ENCODE measurements around the gene RFTN2.
"Not testable (repeated sequence)": the region's sequence is repeated elsewhere in the genome, so short reads cannot be mapped to it uniquely, and the experiment has no call there.

Gene RFTN2

DNA sequence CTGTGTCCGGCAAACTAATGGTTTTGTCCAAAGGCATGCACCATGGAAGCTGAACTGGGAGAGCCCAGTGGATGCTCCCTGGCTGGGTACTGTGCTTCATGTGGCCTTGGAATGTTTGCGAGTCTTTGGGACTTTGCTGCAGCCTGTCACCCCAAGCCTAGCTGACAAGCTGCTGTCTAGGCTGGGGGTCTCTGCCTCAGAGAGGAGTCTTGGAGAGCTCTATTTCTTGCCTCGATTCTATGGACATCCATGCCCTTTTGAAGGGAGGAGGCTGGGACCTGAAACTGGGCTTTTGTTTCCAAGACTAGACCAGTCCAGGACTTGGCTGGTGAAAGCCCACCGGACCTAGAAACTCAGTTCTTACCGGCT, 31.4 kb upstream of the RFTN2 start:
- H3K9me3 ChIP-seq (ENCODE audit: low read depth, low read length), result no peaks in the 10 kb centered on the region
- DNase-seq (ENCODE audit: low read depth, low spot score), result no peak
- no peak overlapping the region for H3K27ac ChIP-seq
- TF ChIP-seq FOXP2 (optimal IDR thresholded peaks at IDR 0.05; ENCODE audit: control extremely low read depth, extremely low read length, insufficient read depth) (no peak), POLR2AphosphoS5 (IDR thresholded peaks at IDR 0.05; ENCODE audit: borderline replicate concordance, low read depth, low read length) (no peak), EZH2 (IDR thresholded peaks at IDR 0.05) (no peak)
- peaks cover 12% of the 10 kb centered on the region; the same call in 1 of the 2 replicates for H3K36me3 ChIP-seq (ENCODE audit: insufficient read depth, low read length)
- H3K4me3 ChIP-seq, result peak overlapping the region; percentile 93
- H3K9ac ChIP-seq (ENCODE audit: insufficient read length), result peak overlapping the region; percentile 58

GRCh38 chr2:197705912-197706838, 30.8 kb upstream of the RFTN2 start:
- Histone ChIP-seq H3K4me3 (peak overlapping the region; percentile 93), H3K36me3 (ENCODE audit: insufficient read depth, low read length) (peaks cover 7% of the 10 kb centered on the region; the same call in 1 of the 2 replicates), H3K9me3 (ENCODE audit: low read depth, low read length) (no peaks in the 10 kb centered on the region), H3K27ac (no peak overlapping the region), H3K9ac (ENCODE audit: insufficient read length) (peak overlapping the region; percentile 58)
- TF ChIP-seq POLR2AphosphoS5 (IDR thresholded peaks at IDR 0.05; ENCODE audit: borderline replicate concordance, low read depth, low read length) (no peak), FOXP2 (optimal IDR thresholded peaks at IDR 0.05; ENCODE audit: control extremely low read depth, extremely low read length, insufficient read depth) (no peak), EZH2 (IDR thresholded peaks at IDR 0.05) (no peak)
- no peak for DNase-seq (ENCODE audit: low read depth, low spot score)

DNA sequence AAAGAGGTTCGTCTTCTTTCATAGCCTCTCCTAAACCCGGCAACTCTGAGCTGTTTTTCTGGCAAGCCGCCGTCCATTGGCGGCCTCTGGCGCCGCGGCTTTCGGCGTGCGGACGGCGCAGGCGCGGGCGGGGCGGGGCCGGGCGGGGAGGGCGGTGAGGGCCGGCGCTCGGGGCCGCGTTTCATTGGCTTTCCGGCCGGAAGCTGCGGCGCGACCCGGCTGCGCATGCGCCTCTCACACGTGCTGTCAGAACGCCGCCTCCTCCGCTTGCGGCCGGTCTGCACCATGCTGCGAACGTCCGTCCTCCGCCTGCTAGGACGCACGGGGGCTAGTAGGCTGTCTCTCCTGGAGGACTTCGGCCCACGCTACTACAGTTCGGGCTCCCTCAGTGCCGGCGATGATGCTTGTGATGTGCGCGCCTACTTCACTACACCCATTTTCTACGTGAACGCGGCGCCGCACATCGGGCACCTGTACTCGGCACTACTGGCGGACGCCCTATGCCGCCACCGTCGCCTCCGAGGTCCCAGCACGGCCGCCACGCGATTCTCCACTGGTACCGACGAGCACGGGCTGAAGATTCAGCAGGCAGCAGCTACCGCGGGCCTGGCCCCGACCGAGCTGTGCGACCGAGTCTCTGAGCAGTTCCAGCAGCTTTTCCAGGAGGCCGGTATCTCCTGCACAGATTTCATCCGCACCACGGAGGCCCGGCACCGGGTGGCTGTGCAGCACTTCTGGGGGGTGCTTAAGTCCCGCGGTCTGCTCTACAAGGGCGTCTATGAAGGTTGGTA, 29.9 kb upstream of the RFTN2 start, which contains the start of gene MARS2:
Gene MARS2, plus strand, starts transcription at position 249 of the 791 bp plus-strand sequence. Its CDS starts 37 bp downstream, at position 286.
- peak within 1 kb of the TSS; percentile 95 for H3K9ac ChIP-seq (ENCODE audit: insufficient read length)
- peak; percentile 24 for DNase-seq (ENCODE audit: low read depth, low spot score)
- H3K9me3 ChIP-seq (ENCODE audit: low read depth, low read length), result no peaks in the 10 kb centered on the region
- 0 out of 2 replicates have a peak, but pooled peaks cover 6% of the 10 kb centered on the region for H3K36me3 ChIP-seq (ENCODE audit: insufficient read depth, low read length)
- no peak for TF ChIP-seq FOXP2 (optimal IDR thresholded peaks at IDR 0.05; ENCODE audit: control extremely low read depth, extremely low read length, insufficient read depth)
- peak; percentile 96 for TF ChIP-seq POLR2AphosphoS5 (IDR thresholded peaks at IDR 0.05; ENCODE audit: borderline replicate concordance, low read depth, low read length)
- no peak for TF ChIP-seq EZH2 (IDR thresholded peaks at IDR 0.05)
- H3K4me3 ChIP-seq, result peak within 1 kb of the TSS; percentile 93
- H3K27ac ChIP-seq, result peak within 1 kb of the TSS; percentile 91

- peak; percentile 28 for DNase-seq (ENCODE audit: low read depth, low spot score)
- Histone ChIP-seq H3K36me3 (ENCODE audit: insufficient read depth, low read length) (0 out of 2 replicates have a peak, but pooled peaks cover 6% of the 10 kb centered on the region), H3K4me3 (peak overlapping the region; percentile 93), H3K9ac (ENCODE audit: insufficient read length) (peak overlapping the region; percentile 95), H3K9me3 (ENCODE audit: low read depth, low read length) (no peaks in the 10 kb centered on the region), H3K27ac (peak overlapping the region; percentile 91)
- TF ChIP-seq EZH2 (IDR thresholded peaks at IDR 0.05), result no peak
- no peak for TF ChIP-seq POLR2AphosphoS5 (IDR thresholded peaks at IDR 0.05; ENCODE audit: borderline replicate concordance, low read depth, low read length)
- no peak for TF ChIP-seq FOXP2 (optimal IDR thresholded peaks at IDR 0.05; ENCODE audit: control extremely low read depth, extremely low read length, insufficient read depth)
These were observed 29.2 kb upstream of the RFTN2 start for GRCh38 chr2:197704434-197705120.

DNA sequence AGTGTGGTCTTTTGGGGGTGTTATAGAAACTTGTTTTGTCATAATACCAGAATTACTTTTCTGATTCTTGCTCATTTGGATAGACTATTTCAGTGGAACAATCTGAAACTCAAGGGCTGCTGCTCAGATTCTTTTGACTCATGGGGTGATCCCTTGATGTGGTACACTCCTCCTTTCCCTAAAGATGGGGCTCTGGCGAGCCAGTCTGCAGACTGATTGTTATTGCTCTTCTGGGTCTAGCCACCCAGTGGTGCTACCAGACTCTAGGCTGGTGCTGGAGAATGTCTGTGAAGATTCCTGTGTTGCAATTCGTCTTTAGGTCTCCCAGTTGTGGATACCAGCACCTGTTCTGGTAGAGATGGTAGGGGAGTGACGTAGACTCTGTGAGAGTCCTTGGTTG, 25.6 kb upstream of the RFTN2 start:
- Histone ChIP-seq H3K9me3 (ENCODE audit: low read depth, low read length) (no peaks in the 10 kb centered on the region), H3K36me3 (ENCODE audit: insufficient read depth, low read length) (no peaks in the 10 kb centered on the region), H3K9ac (ENCODE audit: insufficient read length) (no peak overlapping the region), H3K4me3 (no peak overlapping the region), H3K27ac (no peak overlapping the region)
- no peak for DNase-seq (ENCODE audit: low read depth, low spot score)
- no peak for TF ChIP-seq POLR2AphosphoS5 (IDR thresholded peaks at IDR 0.05; ENCODE audit: borderline replicate concordance, low read depth, low read length)
- TF ChIP-seq EZH2 (IDR thresholded peaks at IDR 0.05), result no peak
- no peak for TF ChIP-seq FOXP2 (optimal IDR thresholded peaks at IDR 0.05; ENCODE audit: control extremely low read depth, extremely low read length, insufficient read depth)

DNA sequence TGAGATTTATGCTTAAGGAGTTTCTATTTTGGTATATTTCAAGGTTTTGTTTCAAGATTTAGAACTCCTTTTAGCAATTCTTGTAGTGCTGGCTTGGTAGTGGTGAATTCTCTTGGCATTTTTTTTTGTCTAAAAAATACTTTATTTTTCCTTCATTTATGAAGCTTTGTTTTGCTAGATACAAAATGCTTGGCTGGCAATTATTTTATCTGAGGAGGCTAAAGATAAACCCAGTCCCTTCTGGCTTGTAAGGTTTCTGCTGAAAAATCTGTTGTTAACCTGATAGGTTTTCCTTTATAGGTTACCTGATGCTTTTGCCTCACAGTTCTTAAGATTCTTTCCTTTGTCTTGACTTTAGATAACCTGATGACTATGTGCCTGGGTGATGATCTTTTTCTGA, 24.3 kb upstream of the RFTN2 start:
- H3K36me3 ChIP-seq (ENCODE audit: insufficient read depth, low read length); H3K9me3 ChIP-seq (ENCODE audit: low read depth, low read length); H3K9ac ChIP-seq (ENCODE audit: insufficient read length); DNase-seq (ENCODE audit: low read depth, low spot score); H3K27ac ChIP-seq; H3K4me3 ChIP-seq: not testable (repeated sequence)

- DNase-seq (ENCODE audit: low read depth, low spot score); H3K27ac ChIP-seq; H3K4me3 ChIP-seq; H3K9ac ChIP-seq (ENCODE audit: insufficient read length); H3K9me3 ChIP-seq (ENCODE audit: low read depth, low read length); H3K36me3 ChIP-seq (ENCODE audit: insufficient read depth, low read length): not testable (repeated sequence)
These were observed 21.2 kb upstream of the RFTN2 start for GRCh38 chr2:197696571-197696970.

- not testable (repeated sequence) for H3K4me3 ChIP-seq; H3K27ac ChIP-seq; DNase-seq (ENCODE audit: low read depth, low spot score); H3K9ac ChIP-seq (ENCODE audit: insufficient read length); H3K36me3 ChIP-seq (ENCODE audit: insufficient read depth, low read length); H3K9me3 ChIP-seq (ENCODE audit: low read depth, low read length)
These were observed 20.6 kb upstream of the RFTN2 start for GRCh38 chr2:197695971-197696370.

DNA sequence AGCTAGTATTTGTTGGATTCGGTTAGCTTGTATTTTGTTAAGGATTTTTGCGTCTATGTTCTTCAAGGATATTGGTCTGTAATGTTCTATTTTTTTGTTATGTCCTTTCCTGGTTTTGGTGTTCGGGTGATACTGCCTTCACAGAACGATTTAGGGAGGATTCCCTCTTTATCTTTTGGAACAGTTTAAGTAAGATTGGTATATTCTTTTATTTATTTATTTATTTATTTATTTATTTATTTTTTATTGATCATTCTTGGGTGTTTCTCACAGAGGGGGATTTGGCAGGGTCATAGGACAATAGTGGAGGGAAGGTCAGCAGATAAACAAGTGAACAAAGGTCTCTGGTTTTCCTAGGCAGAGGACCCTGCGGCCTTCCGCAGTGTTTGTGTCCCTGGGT, 19.8 kb upstream of the RFTN2 start:
- DNase-seq (ENCODE audit: low read depth, low spot score); H3K27ac ChIP-seq; H3K9ac ChIP-seq (ENCODE audit: insufficient read length); H3K9me3 ChIP-seq (ENCODE audit: low read depth, low read length); H3K36me3 ChIP-seq (ENCODE audit: insufficient read depth, low read length); H3K4me3 ChIP-seq: not testable (repeated sequence)
